MM.1S (cell line): ENCODE measurements around the gene POLR2F.

Experiments
- EZH2 ChIP-seq: fragments of 300-600 bp; sonication (generic); optimal IDR thresholded peaks from 2 replicates; pipeline ENCODE3; 2017; ENCODE audit warnings: low read depth, mild to moderate bottlenecking, antibody characterized with exemption, low read length, mixed read lengths
- TF ChIP-seq, protein P1 (sequence below): fragments of 300-600 bp; sonication (generic); IDR thresholded peaks from 2 replicates; pipeline ENCODE4 v1.5.1; 2016; ENCODE audit warnings: antibody characterized with exemption, low read length, mixed read lengths

DNA sequence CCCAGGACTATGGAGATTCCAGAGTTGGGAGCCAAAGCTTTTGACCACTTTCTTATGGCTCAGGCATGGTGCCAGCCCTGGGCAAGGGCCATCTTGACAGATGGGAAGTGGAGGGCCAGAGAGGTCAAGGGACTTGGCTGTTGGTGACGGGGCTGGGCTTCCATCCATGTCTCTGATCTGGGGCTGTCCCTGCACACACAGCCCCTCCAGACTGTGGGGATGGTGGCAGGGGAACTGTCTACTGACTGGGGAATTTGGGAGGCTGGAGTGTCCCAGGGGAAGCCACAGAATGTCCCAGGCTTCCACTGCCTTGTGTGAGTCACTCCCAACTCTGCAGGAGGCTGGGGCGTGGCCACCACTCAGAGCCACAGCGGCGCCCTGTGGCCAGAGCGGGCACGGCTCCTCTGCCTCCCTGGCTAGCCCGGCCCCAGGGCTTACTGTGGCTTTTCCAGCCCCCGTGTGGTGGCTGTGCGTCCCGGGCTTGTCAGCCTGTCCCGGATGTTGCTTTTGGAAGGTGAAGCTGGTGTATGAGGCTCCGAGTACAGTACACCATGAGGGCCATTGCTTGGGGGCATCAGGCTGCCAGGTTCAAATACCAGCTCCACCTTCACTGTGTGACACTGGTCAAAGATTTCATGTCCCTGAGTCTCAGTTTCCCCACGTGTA lies 19.7 kb upstream of the POLR2F start:
- TF ChIP-seq, protein P1, sequence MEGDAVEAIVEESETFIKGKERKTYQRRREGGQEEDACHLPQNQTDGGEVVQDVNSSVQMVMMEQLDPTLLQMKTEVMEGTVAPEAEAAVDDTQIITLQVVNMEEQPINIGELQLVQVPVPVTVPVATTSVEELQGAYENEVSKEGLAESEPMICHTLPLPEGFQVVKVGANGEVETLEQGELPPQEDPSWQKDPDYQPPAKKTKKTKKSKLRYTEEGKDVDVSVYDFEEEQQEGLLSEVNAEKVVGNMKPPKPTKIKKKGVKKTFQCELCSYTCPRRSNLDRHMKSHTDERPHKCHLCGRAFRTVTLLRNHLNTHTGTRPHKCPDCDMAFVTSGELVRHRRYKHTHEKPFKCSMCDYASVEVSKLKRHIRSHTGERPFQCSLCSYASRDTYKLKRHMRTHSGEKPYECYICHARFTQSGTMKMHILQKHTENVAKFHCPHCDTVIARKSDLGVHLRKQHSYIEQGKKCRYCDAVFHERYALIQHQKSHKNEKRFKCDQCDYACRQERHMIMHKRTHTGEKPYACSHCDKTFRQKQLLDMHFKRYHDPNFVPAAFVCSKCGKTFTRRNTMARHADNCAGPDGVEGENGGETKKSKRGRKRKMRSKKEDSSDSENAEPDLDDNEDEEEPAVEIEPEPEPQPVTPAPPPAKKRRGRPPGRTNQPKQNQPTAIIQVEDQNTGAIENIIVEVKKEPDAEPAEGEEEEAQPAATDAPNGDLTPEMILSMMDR = peak; percentile 98
- TF ChIP-seq EZH2 = no peak
